Measurements from ENCODE around the gene STAM2. TPM values are rescaled to one million over a fixed set of nuclear protein-coding genes. Genes with fewer than 3 reads are reported as not detected.
"Not testable (repeated sequence)": the region's sequence is repeated elsewhere in the genome, so short reads cannot be mapped to it uniquely, and the experiment has no call there.

STAM2 gene
- total RNA-seq, 1 donor from 2014 or later, result 18.1 TPM

DNA sequence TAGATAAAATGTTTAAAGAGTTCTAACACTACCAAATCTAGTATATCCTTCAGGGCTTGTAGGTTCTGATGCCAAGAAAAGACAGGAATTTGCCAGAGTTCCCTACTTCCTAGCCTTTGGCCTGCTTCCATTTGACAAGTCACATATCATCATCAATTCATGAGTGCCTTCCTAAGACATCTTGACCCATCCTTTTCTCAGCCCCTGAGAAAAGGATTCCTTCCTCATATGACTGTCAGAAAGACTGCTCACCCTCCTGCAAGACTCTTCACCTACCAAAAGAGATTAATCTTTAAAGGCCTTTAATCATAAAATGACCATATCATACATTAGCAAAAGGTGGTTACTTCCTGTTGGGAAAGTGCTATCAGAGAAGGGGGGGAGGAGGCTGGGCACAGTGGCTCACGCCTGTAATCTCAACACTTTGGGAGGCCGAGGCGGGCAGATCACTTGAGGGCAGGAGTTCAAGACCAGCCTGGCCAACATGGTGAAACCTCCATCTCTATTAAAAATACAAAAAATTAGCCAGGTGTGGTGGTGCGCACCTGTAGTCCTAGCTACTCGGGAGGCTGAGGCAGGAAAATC is 3.3 kb downstream of the STAM2 start:
- DNase-seq (ENCODE audit: low read depth, low spot score), result not testable (repeated sequence)

DNA sequence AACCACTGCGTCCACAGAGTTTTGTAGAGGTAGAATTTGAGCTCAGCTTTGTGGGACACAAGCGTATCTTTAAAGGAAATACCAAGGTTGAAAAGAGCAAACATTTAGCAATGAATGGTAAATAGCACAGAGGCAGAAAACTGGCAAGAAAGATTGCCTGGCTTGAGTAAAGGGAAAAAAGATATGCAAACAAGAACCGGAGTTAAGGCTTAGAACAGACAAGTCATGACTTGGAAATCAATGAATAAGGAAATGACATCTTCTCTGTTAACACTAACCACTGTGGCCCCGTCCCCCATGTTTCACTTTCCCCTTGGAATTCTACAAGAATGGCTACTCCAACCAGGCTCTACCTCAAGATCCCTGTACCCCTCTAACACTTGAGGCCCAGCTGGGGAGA is 3.8 kb downstream of the STAM2 start:
- no peak for DNase-seq (ENCODE audit: low read depth, low spot score)

DNA sequence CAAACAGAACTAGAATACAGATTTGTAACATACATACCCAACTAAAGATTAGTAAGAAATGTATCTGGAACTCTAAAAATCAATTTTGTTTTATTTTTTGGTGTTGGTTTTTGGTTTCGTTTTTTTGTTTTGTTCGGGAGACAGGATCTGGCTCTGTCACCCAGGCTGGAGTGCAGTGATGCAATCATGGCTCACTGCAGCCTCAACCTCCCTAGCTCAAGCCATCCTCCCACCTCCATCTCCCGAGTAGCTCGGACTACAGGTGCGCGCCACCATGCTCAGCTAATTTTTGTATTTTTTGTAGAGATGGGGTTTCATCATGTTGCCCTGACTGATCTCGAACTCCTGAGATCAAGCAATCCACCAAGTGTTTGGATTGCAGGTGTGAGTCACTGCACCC is 6.4 kb downstream of the STAM2 start:
- not testable (repeated sequence) for DNase-seq (ENCODE audit: low read depth, low spot score)

DNA sequence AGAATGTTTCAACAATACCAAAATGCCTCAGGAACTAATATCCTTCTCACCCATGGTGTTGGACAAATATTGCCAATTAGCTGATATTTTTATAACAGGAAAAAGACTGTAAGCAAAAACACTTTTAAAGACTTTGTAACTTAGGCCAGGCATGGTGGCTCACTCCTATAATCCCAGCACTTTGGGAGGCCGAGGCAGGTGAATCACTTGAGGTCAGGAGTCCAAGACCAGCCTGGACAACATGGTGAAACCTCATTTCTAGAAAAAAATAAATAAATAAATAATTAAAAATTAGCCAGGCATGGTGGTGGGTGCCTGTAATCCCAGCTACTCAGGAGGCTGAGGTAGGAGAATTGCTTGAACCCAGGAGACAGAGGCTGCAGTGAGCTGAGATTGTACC is 8.1 kb downstream of the STAM2 start:
- DNase-seq (ENCODE audit: low read depth, low spot score), result not testable (repeated sequence)

DNA sequence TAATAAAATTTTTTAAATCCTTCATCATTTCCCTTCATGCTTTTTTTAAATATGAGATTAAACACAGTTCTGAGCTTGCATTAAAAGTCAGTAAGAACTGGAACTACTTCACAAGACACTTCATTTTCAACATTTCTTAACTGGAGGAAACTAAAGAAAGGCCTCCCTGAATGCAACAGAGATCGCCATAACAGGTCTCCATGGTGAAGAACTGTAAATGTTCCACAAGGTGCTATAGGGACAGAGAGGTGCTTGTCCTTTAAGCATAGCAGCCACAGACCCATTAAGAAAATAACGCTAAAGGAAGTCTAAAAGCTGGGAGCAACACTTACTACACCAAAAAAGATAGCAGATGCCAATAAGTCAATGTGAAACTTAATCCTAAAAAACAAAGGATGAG is 8.5 kb downstream of the STAM2 start:
- no peak for DNase-seq (ENCODE audit: low read depth, low spot score)

DNA sequence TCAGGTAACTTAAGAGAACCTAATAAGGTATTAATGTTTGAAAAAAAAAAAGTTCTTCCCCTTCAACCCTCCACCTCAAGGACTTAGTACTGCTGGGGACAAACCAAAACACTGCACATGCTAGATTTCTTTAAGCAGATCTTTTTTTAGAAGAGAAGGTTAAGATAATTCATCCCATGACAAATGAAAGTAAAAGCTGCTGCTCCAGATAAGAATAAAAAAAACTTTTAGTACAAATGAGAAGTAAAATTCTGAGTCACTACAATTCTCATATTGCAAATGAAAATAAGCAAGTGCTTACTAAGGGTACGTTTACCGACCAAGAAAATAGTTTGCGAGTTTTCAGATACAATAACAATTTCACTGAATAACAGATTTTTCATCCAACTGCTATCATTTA is 8.9 kb downstream of the STAM2 start:
- DNase-seq (ENCODE audit: low read depth, low spot score), result no peak

DNA sequence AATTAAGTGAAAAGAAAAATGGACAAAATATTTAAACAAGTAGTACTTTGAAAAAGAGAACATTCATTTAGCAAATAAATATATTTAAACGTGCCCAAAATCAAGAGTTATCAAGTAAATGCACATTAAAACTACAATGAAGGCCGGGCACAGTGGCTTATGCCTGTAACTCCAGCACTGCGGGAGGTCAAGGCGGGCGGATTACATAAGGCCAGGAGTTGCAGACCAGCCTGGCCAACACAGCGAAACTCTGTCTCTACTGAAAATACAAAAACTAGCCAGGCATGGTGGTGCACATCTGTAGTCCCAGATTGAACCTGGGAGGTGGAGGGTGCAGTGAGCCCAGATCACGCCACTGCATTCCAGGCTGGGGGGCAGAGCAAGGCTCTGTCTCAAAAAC is 9.8 kb downstream of the STAM2 start:
- no peak for DNase-seq (ENCODE audit: low read depth, low spot score)

DNA sequence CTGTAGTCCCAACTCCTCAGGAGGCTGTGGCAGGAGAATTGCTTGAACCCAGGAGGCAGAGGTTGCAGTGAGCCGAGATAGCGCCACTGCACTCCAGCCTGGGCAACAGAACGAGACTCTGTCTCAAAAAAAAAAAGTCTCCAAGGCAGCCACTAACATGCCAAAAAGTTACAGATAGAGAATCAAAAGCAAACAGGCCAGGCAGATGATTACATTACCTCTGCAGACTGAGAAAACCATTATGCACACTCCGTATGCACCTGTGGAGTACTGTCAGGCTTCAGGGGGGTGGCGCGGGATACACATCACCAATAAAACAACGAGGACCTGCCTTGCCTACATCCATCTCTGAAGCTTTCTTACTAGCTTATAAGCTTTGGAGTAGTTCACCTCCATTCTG is 10.3 kb downstream of the STAM2 start:
- DNase-seq (ENCODE audit: low read depth, low spot score), result no peak

DNA sequence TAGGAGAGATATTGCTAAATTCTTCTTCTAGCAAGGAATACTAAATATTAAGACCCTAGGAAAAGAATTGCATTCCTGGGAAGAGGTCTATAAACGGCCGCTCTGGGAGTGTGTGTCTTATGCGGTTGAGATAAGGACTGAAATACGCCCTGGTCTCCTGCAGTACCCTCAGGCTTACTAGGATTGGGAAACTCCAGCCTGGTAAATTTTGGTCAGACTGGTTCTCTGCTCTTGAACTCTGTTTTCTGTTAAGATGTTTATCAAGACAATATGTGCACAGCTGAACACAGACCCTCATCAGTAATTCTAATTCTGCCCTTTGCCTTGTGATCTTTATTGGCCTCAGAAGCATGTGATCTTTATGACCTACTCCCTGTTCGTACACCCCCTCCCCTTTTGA is 11.9 kb downstream of the STAM2 start:
- not testable (repeated sequence) for DNase-seq (ENCODE audit: low read depth, low spot score)

DNA sequence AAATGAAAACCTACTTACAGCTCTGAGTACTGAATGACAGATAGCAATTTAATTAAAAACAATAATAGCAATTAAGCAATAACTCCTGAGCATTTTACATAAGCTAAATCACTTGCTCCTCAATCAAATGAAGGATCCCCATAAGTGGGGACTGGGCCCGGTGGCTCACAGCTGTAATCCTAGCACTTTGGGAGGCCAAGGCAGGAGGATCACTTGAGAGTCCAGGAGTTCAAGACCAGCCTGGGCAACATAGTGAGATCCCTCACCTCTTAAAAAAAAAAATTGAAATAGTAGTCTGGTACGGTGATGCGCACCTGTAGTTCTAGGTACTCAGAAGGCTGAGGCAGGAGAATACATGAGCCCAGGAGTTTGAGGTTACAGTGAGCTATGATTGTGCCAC is 13.4 kb downstream of the STAM2 start:
- DNase-seq (ENCODE audit: low read depth, low spot score), result no peak

DNA sequence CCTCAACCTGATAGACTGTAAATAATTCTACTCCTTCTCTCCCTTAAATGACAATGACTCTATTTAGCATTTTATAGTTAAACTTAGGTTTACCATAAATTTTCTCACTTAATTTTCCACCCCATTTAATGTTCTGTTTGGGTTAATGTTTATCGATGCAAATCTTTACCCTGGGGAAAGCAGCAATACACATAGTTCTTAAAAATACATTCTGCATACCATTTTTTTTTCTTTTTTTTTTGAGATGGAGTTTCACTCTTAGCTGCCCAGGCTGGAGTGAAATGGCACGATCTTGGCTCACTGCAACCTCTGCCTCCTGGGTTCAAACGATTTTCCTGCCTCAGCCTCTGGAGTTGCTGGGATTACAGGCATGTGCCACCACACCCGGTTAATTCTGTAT is 14.0 kb downstream of the STAM2 start:
- DNase-seq (ENCODE audit: low read depth, low spot score), result no peak

DNA sequence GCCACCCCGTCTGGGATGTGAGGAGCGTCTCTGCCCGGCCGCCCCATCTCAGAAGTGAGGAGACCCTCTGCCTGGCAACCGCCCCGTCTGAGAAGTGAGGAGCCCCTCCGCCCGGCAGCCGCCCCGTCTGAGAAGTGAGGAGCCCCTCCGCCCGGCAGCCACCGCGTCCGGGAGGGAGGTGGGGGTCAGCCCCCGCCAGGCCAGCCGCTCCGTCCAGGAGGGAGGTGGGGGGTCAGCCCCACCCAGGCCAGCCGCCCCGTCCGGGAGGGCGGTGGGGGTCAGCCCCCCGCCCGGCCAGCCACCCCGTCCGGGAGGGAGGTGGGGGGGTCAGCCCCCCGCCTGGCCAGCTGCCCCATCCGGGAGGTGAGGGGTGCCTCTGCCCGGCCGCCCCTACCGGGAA is 15.2 kb downstream of the STAM2 start:
- not testable (repeated sequence) for DNase-seq (ENCODE audit: low read depth, low spot score)

DNA sequence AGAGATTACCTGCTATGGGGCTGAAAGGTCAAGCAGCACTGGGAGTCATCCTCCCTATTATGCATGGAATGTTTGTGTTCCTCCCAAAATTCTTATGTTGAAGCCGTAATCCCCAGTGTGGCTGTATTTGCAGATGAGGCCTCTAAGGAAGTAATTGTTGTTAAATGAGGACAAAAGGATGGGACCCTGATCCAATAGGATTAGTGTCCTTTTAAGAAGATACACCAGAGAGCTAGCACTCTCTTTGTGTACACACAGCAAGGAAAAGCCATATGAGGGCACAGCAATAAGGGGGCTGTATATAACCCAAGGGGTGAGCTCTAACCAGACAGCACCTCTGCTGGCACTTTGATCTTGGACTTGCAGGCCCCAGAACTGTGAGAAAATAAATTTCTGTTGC is 18.3 kb downstream of the STAM2 start:
- DNase-seq (ENCODE audit: low read depth, low spot score), result no peak

DNA sequence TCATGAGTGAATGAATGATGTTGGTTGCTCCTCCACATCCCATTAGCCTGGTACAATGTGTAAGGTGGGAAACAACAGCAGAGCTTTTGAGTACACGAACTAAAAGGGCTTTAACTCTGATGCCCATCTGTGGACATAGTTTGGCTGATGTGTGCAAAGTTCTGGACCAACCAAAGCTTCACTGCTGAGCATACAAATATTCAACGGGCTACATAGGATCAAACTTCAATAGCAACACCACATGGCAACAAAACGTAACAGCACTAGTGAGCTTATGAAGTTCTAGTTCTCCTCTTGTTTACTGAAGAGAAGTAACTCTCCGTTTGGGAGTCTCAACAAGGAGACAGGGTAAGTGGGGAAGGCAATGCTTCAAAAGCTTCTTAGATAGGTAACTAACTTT is 20.4 kb downstream of the STAM2 start:
- no peak for DNase-seq (ENCODE audit: low read depth, low spot score)

DNA sequence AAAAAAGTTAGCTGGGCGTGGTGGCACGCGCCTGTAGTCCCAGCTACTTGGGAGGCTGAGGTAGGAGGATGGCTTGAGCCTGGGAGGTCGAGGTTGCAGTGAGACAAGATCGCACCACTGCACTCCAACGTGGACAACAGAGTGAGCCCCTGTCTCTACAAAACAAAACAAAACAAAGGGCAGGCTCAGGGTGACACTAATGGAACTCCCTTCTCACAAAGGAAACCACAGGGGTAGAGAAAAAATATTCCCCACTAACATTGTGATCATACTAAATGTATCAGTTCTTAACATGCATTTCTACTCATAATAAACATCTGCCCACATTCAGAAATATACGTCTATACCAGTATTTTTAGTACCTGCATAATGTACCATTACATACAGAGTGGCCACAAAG is 21.1 kb downstream of the STAM2 start:
- no peak for DNase-seq (ENCODE audit: low read depth, low spot score)

DNA sequence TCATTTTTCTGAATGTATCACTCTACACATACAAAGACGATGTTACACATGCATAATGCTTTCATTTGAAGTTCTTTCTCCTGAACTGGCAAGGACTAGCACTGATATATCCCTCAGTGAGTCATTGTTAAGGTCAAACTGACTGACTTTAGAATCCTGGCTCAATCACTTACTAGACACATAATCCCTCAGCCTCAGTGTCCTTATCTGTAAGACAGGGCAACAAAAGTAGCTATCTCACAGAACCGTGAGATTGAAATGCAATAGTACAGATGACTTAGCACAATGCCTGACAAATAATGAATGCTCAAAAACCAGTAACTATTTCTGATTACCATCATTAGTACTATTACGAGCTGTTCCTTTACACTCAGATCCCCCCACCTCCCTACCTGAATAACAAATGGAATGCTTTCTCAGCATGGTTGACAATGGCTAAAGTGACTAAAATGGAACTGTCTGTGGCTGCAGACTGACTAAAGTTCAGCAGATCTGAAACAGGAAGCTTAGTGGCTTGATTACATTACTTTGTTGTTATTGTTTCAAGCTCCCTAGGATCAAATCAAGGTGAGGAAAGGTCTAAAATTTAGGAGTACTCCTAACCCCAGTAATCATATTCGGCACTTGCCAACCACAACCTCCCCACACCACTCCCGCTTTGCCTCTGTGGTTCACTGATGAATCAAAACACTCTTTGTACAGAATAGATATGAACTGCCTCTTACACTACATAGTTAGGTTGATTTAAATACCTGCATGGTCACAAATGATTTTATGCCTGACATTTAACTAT is 40.9 kb downstream of the STAM2 start:
- DNase-seq (ENCODE audit: low read depth, low spot score), result no peak

DNA sequence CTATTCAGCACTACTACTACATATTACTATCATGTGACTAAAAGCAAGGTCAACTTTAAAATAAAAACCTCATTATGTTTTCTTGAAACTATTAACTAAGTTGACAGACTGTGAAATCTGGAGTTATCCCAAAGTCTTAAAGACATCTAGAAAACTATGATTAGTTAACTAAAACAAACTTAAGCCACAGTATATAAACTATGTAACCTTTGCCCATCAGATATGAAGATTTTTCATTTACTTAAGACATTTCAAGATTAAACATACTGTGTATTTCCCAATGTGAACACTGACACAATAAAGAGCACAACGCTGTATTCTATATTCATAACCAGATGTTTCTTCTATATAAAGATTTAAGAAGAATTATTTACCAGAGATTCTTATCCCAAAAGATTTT is 43.3 kb downstream of the STAM2 start:
- no peak for DNase-seq (ENCODE audit: low read depth, low spot score)

DNA sequence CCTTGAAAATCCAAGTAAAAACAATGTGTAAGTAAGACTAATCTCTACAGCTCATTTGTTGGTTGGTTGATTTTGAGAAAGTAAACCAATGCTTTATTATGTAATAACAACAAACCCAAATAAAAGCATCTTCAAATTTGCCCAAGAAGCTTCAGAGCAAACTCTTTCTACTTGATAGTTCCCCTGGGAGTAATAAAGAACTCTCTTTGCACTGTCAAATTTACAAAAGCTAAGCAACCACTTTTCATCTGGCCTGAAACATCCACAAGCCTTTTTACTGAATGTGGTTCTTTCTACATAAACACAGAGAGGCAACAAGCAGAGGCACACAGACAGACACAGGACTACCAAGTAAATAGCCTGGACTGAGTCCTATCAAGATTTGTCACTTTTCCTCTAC is 47.9 kb downstream of the STAM2 start:
- no peak for DNase-seq (ENCODE audit: low read depth, low spot score)

DNA sequence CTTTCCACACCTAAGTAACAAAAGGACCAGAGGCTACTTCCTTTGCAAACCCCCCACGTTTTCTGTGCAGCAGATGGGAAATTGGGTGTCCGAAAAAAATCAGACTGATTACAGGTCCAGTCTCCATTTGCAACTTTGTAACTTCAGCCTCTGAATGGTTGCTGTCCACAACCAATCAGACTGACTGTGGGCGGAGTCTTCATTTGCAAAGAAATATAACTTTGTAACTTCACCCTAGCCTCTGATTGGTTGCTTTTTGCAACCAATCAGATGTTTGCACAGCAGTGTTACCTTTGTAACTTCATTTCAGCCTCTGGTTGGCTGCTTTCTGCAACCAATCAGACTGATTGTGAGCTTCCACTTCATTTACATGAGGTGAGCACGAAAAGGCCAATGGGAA is 48.9 kb downstream of the STAM2 start:
- no peak for DNase-seq (ENCODE audit: low read depth, low spot score)

DNA sequence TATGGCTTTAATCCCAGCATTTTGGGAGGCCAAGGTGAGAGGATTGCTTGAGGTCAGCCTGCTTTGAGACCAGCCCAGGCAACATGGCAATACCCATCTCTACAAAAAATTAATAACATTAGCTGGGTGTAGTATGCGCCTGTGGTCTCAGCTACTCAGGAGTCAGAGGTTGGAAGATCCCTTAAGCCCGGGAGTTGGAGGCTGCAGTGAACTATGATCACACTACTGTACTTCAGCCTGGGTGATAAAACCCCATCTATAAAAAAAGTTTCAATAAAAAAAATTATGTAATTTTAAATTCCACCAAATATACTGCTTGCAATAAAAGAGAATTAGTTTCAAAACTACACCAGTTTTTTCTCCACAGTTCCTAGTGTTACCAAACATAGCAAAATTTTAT is 53.4 kb downstream of the STAM2 start:
- DNase-seq (ENCODE audit: low read depth, low spot score), result no peak

DNA sequence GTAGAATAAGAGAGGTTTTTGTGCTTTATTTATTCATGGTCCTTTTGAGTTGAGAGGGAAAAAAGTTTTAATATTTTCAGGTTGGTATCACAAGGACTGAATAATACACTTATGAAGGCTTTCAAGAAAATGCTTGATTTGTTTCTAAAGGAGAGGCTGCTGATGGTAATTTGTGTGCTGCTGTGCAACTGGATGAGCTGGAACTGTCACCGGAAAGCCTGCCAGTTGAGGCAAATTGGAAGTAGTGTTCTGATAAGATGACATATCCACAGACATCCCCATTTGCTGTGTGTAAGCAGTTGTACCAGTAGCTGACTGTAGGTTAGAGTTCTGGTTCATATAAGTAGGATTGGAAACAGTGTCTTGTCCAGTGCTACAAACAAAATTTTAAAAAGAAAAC is 55.1 kb downstream of the STAM2 start:
- no peak for DNase-seq (ENCODE audit: low read depth, low spot score)

DNA sequence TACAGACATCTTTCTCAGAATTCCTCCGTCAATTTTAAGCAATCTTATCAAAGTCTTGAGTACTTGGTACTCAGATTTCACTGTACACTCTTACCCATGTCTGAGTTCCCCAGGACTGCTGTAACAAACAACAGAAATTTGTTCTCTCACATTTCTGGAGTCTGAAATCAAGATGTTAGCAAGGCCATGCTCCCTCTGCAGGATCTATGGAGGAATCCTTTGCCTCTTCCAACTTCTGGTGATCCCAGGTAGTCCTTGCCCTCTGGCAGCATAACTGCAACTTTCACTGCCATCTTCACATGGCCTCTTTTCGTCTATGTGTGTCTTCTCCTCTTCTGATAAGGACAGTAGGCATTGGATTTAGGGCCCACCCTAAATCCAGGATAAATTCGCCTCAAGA is 59.6 kb downstream of the STAM2 start:
- DNase-seq (ENCODE audit: low read depth, low spot score), result no peak

DNA sequence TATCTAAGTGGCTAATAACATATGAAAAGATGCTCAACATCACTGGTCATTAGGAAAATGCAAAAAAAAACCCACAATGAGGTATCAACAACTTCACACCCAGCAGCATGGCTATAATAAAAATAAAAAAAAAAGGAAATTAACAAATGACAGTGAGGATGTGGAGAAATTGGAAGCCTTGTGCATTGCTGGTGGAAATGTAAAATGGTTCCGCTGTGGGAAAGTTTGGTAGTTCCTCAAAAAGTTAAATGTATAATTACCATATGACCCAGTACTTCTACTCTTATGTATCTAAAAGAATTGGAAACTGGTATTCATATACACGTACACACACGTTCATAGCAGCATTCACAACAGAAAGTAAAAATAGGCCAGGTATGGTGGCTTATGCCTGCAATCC is 61.2 kb downstream of the STAM2 start:
- DNase-seq (ENCODE audit: low read depth, low spot score), result no peak

Measured in pulmonary artery endothelial cell (primary cell).